ENCODE measurements around the gene SYNJ2.

GRCh38 chr6:158039178-158039557 lies 57.5 kb downstream of the SYNJ2 start:
- TF ChIP-seq CTCF (conservative IDR thresholded peaks at IDR 0.05; ENCODE audit: low read depth in 2 of 2) (no peak), NANOG (IDR thresholded peaks at IDR 0.05; ENCODE audit: borderline replicate concordance) (no peak), EZH2phosphoT487 (IDR thresholded peaks at IDR 0.05; ENCODE audit: unreplicated experiment) (no peak), POLR2AphosphoS5 (IDR thresholded peaks at IDR 0.05; ENCODE audit: low read depth) (no peak), STAT1 (IDR thresholded peaks at IDR 0.05; ENCODE audit: unreplicated experiment) (no peak), ETS1 (IDR thresholded peaks at IDR 0.05) (no peak), EZH2 (IDR thresholded peaks at IDR 0.05; ENCODE audit: low read depth, unreplicated experiment) (no peak), REST (IDR thresholded peaks at IDR 0.05; ENCODE audit: unreplicated experiment) (no peak), CREB1 (CRISPR knock-in tag; IDR thresholded peaks at IDR 0.05; ENCODE audit: low read depth) (no peak), ZNF331 (CRISPR knock-in tag; IDR thresholded peaks at IDR 0.05; ENCODE audit: low read depth) (no peak)

All from GM23338 (cell line).